GM21515 (cell line): ENCODE results near the gene GCLM.
"Not testable (repeated sequence)": the region's sequence is repeated elsewhere in the genome, so short reads cannot be mapped to it uniquely, and the experiment has no call there.

Source experiments
- ATAC-seq: cut with Tn5 transposase; IDR thresholded peaks from one replicate; pipeline ENCODE4 v1.9.1; 2021; ENCODE audit not compliant: unreplicated experiment

Gene GCLM

DNA sequence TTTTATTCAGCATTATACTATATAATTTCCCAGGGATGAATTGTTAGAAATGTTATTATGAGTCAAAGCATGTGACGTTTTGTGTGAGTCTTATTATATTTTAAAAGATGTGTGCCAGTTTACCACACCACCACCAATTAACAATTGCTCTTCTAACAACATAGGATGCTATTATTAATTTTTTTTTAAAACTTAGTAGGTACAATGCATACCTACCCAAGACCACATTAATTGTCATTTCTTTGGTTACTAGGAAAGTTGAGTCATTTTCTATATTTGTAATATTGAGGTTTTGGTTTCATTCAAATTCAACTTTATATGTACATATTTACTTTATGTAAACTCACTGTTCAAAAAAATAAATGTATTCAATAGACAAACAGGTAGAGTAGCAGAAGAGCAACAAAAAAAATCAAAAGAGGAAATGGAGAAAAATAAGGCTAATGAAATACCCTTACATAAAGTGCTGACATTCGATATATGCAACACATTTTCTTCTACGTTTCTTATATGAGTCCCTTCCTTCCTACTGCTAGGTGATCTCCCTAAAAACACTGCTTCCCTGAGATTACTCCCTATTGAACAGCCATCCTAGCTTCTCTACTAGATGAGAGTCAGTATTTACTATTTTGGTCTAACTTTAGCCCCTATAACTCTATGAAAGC lies 9.6 kb downstream of the GCLM start:
- ATAC-seq: no peak

DNA sequence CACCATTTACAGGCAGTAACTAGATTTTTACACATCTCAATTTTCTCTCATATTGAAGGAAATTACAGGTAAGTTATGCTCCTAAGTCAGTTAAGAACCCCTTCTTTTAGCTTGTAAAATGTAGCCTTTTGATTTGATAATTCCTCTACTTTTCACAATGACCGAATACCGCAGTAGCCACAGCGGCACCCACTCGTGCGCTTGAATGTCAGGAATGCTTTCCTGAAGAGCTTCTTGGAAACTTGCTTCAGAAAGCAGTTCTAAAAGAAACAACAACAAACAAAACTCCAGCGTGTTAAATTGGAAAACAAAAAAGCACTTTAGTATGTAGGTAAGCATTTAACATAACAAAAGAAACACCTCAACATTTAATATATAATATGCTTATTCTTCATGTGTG lies 20.3 kb downstream of the GCLM start:
- no peak for ATAC-seq

DNA sequence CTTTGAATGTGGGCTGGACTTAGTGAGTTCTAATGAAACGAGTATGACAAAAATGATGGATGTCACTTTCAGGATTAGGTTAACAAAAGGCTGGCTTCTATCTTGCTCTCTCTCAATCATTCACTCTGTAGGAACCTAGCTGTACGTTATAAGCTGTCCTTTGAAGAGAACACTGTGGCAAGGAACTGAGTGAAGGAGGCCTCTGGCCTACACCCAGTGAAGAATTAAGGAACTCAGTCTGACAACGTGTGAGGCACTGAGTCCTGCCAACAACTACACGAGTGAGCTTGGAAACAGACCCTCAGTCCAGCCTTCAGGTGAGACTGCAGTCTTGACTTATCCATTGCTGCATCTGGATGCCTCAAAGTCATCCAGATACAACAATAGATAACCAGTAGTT lies 27.0 kb downstream of the GCLM start:
- no peak for ATAC-seq

DNA sequence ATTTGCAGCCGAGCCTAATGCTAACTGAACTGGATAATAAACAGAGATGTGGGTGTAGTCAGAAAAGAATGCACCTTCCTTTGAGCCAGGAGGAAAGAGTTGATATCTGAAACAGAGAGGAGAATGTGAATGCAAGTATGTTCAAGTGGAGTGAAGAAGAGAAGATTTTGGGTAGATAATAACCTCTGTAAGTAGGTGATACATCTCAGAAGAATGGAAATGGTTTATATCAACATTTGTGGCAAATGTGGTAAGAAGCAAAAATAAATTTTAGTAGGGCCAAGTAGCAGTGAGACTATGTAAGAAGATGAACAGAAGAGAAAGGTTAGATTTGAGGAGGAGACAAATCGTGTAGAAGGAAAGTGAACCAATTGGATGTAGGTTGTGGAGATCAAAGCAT lies 28.5 kb downstream of the GCLM start:
- no peak for ATAC-seq

DNA sequence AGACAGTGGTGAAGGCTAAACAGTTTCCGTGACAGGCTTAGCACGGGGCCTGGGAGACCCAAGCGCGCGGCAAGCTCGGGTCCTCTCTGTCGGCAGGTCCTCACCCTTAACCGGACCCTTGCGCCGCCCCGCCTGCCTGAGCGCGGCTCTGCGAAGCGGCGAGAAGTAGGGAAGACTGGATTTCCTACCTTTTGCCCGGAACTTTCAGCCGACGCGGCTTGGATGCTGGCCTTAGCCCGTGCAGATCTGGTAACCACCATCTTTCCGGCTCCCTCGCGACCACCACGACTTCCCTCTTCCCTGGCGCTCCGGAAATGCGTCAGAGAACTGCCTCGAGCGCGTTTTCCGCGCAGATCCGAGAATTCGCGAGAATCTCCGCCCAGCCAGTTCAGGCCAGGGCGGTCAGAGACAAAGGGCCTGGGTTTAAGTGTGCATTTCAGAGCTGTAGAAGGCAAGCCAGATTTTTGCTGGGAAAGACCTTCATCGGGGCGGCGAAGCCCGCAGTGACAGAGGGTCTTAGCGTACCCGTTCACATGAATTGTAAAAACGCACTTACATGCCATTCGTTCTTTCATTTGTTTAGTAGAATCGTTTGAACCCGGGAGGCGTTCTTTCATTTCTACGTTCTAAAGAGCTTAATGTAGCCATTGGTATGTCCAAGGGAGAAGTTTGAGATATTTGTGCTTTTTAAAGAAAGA lies 30.2 kb downstream of the GCLM start, which contains the start of gene DNTTIP2:
Gene DNTTIP2 (minus strand): TSS at position 318 of the 698 bp plus-strand sequence. CDS start 58 bp downstream, at position 260.
- peak; percentile 98 for ATAC-seq

DNA sequence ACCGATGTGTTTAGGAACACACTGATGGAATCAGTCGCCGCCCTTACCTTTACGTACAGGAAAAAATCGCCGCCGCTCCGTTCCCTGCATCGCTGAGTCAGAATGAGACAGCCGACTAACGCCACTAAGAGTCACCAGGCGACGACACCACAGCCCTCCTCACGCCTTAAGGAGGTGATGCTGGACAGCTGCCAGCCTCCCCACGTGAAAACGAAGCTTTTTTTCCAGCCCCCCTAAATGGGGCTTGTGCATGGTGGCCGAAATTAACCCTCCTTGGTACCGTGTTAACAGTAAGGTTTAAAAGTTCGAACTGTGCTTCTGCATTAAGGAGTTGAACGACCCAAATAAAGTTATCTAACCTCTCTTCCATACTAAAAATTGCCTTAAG lies 30.7 kb downstream of the GCLM start:
- peak; percentile 45 for ATAC-seq

DNA sequence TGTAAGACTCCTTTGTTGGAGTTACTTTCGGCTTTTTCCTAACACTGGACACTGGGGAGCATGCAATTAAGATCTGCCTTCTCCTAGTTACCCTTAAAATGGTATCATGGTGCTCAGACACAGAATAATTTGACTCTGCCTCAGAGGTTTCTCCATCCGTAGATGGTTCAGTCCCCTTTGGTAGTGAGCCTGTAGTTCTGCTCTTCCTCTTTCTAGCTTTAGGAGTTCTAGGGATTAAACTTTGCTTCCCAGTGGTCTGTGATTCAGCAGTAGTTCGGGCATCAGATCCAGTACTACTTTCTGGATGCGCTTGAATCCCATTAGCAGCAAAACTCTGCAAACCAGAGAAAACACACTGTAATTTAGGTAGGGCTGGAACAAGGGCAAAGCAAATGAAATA lies 31.7 kb downstream of the GCLM start:
- ATAC-seq: no peak

DNA sequence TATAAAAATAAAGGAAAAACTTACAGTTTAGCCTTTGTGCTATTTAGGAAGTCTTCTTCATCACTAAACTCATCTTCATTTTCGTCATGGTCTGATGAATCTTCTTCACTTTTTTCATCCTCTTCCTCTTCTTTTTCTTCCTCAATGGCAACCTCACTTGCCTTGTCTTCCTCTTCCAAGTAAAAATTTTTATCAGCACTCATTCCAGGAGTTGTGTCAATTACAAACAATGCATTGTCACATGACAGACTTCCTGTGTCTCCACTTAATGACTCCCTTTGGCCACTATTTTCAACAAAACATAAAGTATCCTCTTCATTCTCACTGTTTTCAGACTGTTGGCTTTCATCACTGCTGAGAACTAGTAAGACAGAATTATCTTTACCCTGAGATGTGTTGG lies 33.0 kb downstream of the GCLM start:
- no peak for ATAC-seq

DNA sequence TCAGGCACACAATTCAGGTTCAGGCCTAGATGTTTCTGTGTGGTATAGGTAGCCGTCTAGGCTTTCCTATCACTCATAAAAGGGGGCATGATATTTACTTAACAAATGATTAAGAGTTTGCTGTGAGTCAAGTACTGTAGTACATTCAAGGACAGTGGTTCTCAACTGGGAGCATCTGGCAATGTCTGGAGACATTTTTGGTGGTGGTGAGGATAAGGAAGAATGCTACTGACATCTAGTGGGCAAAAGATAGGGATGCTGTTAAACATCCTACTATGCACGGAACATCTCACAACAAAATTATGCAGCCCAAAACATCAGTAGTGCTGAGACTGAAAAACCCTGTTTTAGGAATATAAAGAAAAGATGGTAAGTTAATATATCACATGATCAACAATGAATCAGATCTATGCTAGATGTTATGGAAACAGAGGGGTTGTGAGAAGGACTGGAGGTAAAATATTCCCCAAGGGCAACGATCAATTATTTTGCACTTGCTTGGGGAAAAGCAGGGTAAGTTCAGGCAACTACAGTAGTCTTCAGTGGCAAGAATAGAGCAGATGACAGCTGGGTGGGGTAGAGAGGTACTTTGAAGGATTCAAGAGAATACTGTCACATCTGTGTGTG lies 35.1 kb downstream of the GCLM start:
- no peak for ATAC-seq

DNA sequence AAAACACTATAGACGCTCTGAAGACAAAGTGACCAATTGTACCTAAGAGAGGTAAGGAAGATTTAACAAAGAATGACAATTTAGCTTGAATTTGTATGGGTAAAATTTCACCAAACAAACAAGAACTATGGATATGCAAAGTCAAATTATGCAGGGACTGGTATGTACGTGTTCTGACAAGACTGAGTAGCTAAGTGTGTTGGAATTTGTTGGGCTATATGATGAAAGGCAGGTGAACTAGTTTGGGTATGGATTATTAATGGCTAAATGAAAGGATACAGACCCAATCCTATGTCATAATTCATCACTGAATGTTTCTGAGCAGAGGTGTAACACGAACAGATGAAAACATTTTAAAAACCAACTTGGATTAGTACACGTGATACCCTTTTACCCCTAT lies 37.9 kb downstream of the GCLM start:
- ATAC-seq: no peak

DNA sequence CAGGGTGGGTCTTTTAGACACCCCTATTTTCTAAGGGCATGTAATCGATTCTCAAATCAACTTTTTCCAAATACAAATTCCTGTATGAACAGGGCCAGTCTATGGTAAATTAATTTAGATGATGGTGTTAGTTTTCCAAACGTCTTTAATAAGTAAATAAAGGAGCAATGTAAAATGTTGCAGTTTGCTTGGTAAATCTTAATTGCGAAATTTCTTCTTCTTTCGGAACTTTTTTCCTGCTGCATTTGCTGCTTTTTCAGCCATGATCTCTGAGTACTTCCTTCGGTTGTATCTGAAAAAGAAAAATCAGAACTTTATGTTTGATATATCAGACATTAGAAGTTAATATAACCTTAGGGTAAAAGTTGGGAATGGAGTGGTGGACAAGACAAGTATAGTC lies 39.6 kb downstream of the GCLM start:
- ATAC-seq: no peak

DNA sequence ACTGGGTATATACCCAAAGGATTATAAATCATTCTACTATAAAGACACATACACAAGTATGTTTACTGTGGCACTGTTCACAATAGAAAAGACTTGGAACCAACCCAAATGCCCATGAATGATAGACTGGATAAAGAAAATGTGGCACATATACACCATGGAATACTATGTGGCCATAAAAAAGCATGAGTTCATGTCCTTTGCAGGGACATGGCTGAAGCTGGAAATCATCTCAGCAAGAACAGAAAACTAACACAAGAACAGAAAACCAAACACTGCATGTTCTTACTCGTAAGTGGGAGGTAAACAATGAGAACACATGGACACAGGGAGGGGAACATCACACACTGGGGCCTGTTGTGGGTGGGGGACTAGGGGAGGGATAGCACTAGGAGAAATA lies 40.7 kb downstream of the GCLM start:
- ATAC-seq: not testable (repeated sequence)

DNA sequence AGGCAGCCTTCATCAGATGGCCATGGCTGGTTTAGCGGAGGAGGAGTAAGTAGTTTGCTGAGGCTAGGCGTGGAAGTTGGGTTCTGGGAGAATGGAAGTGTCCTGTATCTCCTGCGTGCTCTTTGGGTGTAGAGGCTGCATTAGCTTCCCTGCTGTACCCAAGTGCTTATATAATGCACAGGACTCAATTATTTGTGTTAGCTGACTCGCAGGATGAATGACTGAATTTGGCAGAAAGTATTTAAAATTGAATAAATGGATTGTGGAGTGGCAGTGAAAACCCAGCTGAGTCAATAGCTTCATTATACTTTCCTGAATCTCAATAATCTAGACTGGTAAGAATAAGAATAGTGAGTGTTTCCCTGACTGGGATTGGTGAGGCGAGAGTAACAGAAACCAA lies 44.0 kb downstream of the GCLM start:
- ATAC-seq: no peak

DNA sequence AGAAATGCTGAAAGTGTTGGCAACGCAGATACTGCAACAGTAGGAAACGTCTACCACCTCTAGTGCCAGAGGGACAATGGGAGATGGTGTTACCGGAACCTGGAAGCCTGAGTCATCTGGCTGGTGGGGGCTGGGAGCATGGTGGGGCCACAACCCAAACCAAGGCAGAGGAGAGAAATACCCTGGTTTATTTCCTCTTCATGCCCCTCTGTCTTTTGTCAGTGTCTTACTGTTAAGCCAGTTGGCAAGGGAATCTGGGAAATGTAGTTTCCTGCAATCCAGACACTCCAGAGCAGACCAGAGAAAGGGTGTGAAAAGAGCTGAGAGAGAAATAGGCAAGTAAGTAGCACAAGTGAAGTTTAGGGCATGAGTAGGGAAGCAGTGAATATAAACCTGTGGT lies 45.1 kb downstream of the GCLM start:
- ATAC-seq: no peak

DNA sequence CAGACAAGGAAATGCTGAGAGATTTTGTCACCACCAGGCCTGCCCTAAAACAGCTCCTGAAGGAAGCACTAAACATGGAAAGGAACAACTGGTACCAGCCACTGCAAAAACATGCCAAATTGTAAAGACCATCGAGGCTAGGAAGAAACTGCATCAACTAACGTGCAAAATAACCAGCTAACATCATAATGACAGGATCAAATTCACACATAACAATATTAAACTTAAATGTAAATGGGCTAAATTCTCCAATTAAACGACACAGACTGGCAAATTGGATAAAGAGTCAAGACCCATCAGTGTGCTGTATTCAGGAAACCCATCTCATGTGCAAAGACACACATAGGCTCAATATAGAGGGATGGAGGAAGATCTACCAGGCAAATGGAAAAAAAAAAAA lies 51.6 kb downstream of the GCLM start:
- not testable (repeated sequence) for ATAC-seq

DNA sequence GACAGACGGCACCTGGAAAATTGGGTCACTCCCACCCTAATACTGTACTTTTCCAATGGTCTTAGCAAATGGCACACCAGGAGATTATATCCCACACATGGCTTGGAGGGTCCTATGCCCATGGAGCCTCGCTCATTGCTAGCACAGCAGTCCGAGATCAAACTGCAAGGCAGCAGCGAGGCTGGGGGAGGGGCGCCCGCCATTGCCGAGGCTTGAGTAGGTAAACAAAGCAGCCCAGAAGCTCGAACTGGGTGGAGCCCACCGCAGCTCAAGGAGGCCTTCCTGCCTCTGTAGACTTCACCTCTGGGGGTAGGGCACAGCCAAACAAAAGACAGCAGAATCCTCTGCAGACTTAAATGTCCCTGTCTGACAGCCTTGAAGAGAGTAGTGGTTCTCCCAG lies 53.2 kb downstream of the GCLM start:
- not testable (repeated sequence) for ATAC-seq

DNA sequence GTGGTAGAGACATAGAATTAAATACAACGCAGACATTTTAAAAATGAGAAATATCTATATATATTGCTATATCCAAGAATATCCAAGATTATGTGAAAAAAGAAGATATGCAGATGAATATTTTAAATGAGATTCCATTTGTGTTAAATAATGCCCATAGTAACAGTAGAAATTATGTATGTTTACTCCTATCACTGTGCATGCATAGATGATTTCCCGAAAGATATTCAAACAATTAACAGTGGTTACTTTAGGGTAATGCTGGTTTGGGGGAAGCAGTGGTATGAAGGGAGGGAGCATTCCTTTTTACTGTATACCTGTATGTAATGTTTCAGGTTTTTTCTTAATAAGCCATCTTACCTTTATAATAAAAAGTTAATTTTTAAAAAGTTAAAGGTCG lies 55.3 kb downstream of the GCLM start:
- ATAC-seq: no peak

DNA sequence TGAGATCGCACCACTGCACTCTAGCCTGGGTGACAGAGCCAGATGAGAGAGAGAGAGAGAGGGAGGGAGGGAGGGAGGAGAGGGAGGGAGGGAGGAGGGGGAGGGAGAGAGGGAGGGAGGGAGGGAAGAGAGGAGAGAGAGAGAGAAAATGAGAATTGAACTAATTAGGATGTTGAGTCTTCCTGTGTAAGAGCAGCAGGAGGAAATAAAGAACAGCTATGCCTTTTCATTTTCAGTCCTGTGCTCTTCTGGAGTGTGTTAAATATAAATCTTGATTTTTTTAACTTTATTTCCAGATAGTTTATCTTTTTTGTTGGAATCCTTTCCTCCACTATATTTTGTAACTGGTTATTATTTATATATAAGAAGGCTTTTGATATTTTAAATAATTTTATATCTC lies 57.4 kb downstream of the GCLM start:
- ATAC-seq: no peak

DNA sequence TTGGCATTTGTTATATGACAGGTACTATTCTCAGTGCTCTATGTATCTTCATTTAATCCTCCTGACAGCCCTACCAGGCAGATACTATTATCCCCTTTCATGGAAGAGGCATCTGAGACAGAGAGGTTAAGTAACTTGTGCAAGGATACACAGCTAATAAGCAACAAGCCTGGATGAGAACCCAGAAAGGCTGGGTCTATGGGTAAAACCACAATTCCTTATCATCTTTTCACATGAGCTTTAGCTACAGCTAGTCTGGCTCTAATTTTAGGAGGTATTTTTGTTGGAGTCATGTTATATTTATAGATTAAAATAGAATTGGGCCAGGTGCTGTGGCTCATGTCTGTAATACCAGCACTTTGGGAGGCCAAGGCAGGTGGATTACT lies 57.9 kb downstream of the GCLM start:
- ATAC-seq: no peak

DNA sequence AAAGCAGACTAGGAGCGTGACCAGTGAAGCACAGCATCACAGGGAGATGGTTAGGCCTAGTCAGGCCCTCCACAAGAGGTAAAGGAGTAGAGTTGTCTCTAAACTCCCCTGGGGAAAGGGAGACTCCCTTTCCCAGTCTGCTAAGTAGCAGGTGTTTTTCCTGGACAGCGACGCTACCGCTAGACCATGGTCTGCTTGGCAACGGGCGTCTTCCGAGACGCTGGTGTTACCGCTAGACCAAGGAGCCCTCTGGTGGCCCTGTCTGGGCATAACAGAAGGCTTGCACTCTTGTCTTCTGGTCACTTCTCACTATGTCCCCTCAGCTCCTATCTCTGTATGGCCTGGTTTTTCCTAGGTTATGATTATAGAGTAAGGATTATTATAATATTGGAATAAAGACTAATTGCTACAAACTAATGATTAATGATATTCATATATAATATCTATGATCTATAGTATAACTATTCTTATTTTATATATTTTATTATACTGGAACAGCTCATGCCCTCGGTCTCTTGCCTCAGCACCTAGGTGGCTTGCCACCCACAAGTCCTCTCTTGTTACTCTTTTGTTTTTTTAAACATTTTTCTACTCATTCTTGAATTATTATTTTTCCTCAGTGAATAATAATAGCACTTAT lies 58.4 kb downstream of the GCLM start:
- not testable (repeated sequence) for ATAC-seq

DNA sequence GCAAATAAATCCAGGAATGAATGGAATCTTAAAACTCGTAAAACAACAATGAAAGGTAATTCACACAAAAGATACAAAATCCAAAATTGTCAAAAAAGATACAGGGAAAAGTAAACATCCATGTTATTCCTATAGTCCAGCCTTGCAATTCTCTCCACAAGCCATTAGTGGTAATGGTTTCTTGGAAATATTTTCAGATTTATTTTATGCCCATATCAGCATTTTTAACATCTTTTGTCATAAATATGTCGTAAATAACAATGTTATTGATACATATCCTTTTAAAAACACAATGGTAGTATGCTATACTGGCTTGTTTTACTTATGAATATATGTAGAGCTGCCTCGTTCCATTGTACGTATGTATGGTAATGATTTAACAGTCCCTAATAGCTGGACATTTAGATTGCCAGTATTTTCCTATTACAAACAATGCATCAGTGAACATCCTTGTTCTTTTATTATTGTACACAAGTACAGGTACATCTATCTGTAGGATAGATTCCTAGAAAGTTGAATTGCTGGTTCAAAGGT lies 60.8 kb downstream of the GCLM start:
- no peak for ATAC-seq
